Epithelial cell of prostate (primary cell): ENCODE data around the gene FAM107B.
"Not testable (repeated sequence)": the region's sequence is repeated elsewhere in the genome, so short reads cannot be mapped to it uniquely, and the experiment has no call there.

Experiments used
- DNase-seq: peaks from one replicate; pipeline ENCODE4 v3.0.0-alpha.2; 2011; ENCODE audit warnings: low read depth, low spot score
- H3K27ac ChIP-seq: fragments of 450-650 bp; 2 replicates; pipeline ENCODE4 v1.5.1; 2017; ENCODE audit warnings: mild to moderate bottlenecking

FAM107B gene

DNA sequence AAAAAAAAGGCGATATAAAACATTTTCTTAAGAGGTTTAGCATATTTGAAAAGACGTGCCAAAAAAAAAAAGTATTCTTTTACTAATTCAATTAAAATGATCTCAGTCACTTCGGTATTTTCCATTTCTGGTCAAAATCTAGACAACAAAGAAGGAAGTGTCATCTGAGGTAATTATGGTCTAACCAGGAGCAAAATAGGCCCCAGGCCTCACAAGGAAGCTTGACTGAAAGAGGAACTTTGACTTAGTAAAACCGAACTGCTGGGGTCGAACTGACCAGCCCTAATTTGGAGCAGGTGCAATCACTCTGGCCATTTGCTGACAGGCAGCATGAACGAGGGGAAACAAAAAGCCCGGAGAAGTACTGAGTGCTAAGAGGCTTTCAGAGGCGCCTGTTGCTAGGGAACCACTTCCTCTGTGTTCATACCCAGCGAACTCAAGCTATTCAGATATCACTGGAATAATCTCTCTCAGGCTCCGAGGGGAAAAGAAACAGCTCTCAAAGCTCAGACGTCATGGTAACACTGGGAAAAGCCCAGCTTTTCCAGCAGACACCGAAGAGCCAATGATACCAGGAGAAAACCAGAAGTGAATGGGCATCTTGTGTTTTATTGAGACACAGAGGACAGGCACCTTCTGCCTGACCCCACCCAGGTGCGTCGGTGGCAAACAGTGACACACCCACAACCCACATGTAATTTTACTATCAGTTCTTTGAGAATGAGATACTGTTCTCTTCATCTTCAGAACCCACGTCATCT is 126.5 kb downstream of the FAM107B start:
- H3K27ac ChIP-seq = peak overlapping the region; percentile 39
- DNase-seq = no peak

DNA sequence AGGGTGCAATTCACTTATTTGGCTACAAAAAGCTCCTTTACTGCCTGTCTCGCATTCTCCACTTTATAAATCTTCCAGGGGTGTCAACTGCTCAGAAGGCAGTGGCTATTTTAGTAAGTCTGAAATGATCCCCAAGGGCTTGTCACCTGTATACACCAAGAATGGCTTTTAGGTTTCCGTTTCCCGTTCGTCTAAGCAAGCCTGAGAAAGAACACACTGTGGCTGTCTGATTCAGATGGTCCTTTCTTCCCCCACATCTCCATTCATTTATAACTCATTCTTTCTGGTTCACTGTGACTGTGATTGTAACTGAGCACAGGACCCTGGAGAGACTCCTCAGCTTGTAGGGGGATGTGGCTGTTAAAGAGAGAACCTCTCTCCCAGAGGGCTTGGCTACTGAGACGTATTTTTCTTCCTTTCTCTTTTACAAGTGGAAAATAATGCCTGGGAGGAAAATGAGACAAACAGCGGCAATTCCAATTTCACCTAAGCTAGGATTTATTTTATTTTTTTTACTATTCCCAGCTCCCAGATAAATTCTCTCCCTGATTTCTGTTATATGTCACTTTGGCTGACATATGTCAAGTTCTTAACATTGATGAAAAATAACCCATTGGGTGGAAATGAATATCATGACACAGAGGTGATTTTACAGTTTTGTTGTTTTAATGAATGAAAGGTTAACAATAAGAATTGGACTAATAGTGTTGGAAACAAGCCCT is 129.3 kb downstream of the FAM107B start:
- no peak for DNase-seq
- no peak overlapping the region for H3K27ac ChIP-seq

DNA sequence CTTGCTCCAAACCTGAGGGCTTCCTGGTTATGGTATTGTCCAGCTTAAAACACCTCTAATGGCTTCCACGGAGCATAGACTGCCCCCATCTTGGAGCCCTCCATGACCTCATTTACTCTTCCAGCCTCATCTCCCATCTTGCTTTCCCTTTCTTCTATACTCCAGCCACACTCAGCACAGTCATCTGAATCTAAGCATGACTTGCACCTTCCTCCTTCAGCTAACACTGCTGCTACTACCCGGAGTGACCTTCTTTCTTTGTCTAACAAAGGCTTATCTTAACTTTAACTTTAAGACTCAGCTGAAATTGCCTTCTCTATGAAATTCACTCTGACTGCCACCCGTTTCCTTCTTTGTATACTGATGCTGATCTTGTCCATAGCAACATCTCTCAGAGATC is 135.1 kb downstream of the FAM107B start:
- no peak for DNase-seq
- no peak overlapping the region for H3K27ac ChIP-seq

DNA sequence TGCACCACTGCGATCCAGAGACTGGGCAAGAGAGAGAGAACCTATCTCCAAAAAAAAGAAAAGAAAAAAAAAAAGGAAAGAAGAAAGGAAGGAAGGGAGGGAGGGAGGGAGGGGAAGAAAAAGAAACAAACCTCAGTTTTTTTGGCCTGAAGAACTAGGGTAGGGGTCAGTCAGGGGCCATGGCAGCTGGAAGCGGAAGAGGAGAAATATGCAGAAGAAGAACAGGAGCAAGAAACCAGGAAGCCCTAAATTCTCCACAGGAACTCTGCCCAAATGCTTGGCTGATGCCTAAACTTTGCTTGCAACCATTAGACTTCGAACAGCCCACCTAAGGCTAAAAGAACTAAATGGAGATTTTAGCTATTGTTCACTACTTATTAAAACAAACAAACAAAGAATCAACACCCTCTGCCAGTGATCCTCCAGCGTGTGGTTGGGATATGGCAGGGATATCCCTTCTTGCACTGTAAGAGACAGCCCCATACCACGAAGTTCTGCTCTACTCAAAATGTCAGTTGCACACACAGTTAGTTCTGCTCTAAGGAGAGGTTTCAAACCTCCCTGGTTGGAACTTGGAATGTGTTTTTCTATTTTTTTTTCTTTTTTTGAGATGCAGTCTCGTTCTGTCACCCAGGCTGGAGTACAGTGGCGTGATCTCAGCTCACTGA is 139.5 kb downstream of the FAM107B start:
- H3K27ac ChIP-seq = no peak overlapping the region
- DNase-seq = no peak

DNA sequence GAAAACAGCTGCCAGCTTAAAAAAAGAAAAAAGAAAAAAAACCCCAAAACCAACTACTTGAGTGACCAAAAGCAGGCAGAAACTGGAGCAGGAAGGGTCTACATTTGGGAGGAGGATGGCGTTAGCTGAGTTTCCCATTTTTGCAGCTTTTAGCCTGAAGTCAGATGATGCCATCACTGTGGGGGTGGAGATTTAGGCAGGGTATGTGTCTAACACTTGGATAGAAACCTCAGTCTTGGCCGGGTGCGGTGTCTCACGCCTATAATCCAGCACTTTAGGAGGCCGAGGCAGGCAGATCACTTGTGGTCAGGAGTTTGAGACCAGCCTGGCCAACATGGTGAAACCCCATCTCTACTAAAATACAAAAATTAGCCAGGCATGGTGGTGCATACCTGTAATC is 140.1 kb downstream of the FAM107B start:
- H3K27ac ChIP-seq, DNase-seq: not testable (repeated sequence)

DNA sequence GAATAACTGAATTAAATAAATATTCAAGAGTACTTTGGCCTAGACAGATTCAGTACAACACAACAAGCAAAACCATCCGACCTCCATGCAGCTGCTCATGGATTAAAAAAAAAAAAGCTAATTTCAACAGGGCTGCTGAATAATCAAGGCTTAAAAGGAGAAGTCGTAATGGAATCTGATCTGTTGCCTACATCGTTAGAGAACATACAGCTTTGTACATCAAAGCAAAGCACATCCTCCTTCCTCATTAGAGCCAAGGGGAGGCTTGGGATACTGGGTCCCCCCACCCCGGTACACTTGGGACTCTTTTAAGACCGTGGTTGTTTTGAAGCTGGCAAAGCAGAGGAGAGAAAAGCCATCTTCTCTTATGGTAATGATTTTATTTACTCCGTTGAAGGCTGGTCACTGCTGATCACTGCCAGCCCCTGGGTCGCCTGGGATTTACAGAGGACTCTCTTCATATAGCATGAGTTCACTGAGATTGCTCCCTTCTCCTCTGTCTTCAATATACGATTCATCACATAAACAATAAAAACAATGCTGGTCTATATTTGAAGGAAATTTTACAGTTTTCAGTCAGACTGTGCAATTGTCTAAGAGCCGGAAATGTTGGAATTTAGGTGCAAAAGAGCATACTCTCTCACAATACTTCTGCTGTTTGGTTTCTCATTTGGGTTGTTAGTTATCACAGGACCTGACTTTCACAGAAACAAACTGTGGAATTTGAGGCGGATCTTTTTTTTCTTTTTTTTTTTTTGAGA is 148.8 kb downstream of the FAM107B start:
- no peak for DNase-seq
- no peak overlapping the region for H3K27ac ChIP-seq

DNA sequence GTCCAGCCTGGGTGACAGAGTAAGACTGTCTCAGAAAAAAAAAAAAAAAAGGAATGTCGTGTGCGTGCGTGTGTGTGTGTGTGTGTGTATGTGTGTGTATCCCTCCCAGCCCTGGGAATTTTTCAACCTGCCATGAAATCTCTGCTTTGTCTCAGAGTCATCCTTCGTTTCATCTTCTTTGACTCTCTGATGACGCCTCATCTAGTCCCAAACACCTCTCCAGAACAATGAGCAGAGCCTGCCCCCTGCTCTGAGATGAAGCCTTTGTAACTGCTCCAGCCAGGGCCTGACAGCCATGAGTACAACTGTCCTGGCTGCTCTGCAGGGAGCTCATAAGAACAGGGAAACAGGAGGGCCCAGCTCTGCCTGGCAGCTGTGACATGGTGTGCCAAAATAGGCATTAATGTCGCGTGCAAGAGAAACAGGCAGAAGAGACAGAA is 149.5 kb downstream of the FAM107B start:
- no peak for DNase-seq
- no peak overlapping the region for H3K27ac ChIP-seq

DNA sequence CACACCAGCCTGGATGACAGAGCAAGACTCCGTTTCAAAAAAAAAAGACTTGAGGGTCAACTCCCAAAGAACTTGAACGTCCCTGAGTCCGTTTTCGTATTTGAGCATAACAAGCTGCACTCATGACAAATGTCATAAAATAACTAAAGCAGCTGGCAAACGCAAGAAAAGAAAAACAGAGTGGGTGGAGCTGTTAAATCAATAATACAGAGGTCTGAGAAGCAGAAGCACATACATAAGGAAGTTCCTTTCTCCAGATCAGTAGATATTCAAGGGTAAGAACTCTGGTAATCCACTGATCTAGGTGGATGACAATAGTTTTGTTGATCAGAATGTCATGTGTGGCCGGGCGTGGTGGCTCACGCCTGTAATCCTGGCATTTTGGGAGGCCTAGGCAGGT is 150.1 kb downstream of the FAM107B start:
- H3K27ac ChIP-seq = no peak overlapping the region
- DNase-seq = no peak

DNA sequence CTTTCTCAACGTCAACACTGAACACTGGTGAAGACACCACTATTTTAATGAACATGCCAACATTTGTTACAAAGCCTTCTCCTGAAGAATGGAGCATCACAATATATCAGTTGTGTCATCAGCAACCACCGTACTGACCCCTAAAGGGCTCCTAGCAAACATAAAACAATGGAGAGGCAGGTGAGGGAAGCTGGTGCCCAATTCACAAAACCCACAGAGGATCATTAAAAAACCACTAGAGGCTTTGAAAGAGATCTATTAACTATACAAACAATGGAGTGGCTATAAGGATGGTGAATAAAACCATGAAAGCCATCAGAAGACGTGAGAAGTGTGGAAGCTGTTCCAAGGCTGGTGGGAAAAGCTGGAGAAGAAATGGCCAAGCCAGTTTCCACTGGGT is 150.8 kb downstream of the FAM107B start:
- no peak overlapping the region for H3K27ac ChIP-seq
- no peak for DNase-seq

DNA sequence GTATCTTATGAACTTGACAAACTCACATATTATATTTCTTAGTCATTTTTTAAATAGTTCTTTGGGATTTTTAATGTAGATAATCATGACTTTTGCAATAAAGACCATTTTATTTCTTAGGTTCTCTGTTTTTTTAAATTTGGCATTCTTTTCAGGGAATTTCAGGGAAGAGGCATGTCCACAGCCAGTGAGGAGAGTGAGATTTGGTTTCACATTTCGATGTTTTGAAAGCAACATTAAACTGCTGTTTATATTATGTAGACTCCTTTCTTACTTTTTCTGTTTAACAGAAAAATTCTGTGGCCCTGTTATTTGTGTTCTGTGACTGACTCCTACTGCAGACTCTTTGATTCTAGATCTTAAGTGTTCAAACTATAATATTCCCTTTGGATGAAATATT is 153.7 kb downstream of the FAM107B start:
- no peak for DNase-seq
- no peak overlapping the region for H3K27ac ChIP-seq

DNA sequence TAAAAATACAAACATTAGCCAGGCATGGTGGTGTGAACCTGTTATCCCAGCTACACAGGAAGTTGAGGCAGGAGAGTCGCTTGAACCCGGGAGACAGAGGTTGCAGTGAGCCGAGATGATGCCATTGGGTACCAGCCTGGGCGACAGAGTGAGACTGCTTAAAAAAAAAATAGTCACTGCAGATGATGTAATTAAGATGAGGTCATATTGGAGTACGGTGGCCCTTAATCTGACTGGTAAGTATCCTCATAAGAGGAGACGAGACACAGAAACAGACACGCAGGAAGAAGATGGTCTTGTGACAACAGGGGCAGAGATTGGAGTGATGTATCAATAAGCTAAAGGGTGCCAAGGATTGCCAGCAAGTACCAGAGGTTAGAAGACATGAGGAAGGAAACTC is 156.0 kb downstream of the FAM107B start:
- no peak overlapping the region for H3K27ac ChIP-seq
- no peak for DNase-seq

DNA sequence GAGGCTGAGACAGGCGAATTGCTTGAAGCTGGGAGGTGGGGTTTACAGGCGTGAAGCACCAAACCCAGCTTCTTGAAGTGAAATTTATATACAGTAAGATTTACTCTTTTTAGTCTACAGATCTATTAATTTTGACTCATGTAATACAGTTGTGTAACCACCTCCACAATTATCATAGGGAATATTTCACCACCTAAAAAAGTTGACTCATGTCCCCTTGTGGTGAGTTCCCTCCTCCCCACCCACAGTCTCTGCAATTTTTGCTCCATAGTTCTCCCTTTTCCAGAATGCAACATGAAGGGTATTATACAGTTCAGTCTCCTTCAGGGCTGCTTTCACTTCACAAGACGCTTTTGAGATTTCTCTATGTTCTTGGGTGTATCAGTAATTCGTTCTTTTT is 156.8 kb downstream of the FAM107B start:
- DNase-seq = no peak
- H3K27ac ChIP-seq = no peak overlapping the region

DNA sequence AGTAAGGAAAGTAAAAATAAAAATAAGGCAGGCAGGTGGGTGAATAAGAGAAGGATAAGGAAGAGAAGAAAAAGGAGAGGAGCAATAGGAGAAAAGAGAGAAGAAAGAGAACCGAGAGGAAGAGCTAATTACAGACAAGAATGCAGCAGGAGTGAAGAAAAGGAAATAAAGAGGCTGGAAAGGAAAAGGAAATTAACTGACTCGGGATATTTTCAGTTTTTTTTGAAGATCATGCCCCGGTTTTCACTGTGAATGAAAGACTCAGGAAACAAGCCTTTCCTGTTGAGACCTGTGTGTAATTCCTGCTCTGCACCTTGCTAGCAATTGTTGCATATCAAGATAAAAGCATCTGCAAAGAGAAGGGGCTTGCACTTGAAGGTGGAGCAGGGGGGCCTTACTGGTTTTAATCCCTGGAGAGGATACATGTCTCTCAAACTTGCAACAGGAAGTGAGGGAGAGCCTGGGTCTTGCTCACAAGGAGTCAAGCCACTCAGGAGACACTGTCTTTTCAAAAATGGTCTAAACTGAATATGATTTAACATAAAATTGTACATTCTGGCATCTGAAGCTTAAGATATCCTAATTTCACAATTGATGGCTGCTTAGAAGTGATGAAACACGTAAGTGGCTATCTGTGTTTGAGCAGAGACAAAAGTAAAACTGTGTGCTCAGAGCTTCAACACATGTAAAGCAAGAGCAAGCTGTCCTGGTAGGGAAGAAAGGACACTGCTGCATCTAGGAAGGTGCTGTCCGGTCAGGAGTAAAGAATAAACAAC is 157.6 kb downstream of the FAM107B start:
- DNase-seq = no peak
- no peak overlapping the region for H3K27ac ChIP-seq

DNA sequence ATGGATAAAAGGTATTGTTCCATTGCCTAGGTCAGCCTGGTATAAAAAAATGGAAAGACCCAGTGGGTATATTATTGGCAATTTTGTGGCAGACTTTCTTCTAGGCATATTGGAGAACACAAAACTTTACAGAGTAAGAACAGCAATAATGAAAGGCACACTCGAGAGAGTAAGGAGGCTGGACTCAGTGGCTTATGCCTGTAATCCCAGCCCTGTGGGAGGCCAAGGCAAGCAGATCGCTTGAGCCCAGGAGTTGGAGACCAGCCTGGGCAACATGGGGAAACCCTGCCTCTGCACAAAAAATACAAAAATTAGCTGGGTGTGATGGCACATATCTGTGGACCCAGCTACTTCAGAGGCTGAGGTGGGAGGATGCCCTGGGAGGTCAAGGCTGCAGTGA is 158.2 kb downstream of the FAM107B start:
- H3K27ac ChIP-seq = no peak overlapping the region
- no peak for DNase-seq

DNA sequence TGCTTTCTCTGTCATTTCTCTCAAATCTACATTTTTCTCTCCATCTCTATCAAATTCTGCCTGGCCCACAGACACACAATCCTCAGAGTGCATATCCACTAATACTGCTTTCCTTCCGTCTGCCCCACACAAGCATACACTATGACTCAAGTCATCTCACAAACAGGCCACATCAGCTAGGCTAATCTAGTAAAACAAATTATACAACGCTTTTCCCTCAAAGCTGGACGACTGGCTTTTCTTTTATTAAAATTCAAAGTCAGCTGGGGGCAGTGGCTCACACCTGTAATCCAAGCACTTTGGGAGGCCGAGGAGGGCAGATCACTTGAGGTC is 161.1 kb downstream of the FAM107B start:
- DNase-seq = no peak
- no peak overlapping the region for H3K27ac ChIP-seq

DNA sequence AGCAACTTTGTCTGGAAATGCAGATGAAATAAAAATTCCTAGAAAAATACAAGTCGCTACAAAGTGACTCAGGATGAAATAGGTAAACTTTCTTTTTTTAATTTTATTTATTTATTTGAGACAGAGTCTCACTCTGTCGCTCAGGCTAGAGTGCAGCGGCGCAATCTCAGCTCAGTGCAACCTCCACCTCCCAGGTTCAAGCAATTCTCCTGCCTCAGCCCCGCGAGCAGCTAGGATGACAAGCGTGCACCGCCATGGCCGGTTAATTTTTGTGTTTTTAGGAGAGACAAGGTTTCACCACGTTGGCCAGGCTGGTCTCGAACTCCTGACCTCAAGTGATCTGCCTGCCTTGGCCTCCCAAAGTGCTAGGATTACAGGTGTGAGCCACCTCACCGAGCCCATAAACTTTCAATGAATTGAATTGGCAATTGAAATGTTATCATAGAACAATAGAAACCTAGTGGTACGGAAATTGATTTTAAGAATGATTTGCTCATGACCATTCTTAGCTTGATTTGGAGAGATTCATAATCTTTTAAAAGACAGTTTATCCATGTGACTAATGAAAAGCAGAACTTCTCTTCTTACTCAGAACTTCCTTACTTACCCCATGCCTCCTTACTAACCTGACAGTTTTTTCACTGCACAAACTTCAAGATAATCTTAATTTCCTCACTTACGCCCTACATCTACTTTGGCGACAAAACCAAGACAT is 161.7 kb downstream of the FAM107B start:
- DNase-seq = no peak
- no peak overlapping the region for H3K27ac ChIP-seq

DNA sequence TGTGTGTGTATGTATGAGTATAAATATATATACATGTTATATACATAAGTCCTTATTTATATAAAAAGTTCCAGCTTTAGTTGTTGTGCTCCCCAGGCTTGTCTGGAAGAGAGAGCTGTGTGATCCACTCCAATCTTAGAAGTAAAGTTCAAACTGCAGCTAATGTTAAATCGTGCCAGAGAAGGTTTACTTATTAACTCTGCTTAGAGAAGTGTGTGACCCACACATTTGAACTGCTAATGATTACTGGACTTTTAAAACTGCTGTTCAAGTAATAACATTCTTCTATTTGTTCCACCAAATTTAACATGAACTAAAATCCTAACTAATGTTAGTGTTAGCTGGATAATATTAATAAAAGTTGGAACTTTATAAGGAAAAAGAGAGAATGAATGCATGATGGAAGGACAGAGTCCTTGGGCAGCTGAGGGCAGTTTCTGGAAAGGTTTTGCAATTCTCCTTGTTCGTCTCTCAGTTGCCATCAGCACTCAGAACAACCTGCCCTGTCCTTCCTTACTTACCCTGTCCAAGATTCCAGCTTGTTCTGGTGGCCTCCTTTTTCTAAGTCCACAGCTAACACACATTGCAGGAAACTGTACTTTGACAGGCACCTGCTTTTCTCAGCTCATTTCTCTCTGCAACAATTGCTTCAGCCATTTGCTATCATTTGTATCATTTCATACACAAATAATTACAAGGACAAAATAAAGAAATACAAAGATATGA is 162.6 kb downstream of the FAM107B start:
- H3K27ac ChIP-seq = no peak overlapping the region
- DNase-seq = no peak

DNA sequence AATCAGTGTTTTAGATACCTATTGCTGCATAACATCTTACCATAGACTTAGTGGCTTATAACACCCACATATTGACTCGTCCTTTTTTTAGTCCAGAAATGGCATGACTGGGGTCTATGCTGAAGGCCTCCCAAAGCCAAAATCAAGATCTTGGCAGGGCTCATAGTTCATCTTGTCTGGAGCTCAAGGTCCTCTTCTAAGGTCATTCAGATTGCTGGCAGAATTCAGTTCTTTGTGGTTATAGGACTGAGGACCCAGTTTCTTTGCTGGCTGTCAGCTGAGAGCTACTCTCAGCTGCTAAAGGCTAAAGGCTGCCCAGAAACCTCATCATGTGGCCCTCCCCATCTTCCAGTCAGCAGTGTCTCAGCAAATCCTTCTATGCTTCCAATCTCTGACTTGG is 165.5 kb downstream of the FAM107B start:
- no peak overlapping the region for H3K27ac ChIP-seq

More for the DNA sequence above, 165.5 kb downstream of the FAM107B start:
- DNase-seq = no peak
